GM12801 (cell line): Measurements from ENCODE around the gene MYO5B.

Source experiments
- TF ChIP-seq, protein P1 (sequence below): IDR thresholded peaks from one replicate; pipeline ENCODE4 v1.5.1; 2011; ENCODE audit warnings: control low read depth; ENCODE audit not compliant: insufficient read length; ENCODE audit errors: extremely low read depth

The MYO5B gene

GRCh38 chr18:49886891-49887764 is 307.8 kb downstream of the MYO5B start:
- TF ChIP-seq, protein P1, sequence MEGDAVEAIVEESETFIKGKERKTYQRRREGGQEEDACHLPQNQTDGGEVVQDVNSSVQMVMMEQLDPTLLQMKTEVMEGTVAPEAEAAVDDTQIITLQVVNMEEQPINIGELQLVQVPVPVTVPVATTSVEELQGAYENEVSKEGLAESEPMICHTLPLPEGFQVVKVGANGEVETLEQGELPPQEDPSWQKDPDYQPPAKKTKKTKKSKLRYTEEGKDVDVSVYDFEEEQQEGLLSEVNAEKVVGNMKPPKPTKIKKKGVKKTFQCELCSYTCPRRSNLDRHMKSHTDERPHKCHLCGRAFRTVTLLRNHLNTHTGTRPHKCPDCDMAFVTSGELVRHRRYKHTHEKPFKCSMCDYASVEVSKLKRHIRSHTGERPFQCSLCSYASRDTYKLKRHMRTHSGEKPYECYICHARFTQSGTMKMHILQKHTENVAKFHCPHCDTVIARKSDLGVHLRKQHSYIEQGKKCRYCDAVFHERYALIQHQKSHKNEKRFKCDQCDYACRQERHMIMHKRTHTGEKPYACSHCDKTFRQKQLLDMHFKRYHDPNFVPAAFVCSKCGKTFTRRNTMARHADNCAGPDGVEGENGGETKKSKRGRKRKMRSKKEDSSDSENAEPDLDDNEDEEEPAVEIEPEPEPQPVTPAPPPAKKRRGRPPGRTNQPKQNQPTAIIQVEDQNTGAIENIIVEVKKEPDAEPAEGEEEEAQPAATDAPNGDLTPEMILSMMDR = no peak

DNA sequence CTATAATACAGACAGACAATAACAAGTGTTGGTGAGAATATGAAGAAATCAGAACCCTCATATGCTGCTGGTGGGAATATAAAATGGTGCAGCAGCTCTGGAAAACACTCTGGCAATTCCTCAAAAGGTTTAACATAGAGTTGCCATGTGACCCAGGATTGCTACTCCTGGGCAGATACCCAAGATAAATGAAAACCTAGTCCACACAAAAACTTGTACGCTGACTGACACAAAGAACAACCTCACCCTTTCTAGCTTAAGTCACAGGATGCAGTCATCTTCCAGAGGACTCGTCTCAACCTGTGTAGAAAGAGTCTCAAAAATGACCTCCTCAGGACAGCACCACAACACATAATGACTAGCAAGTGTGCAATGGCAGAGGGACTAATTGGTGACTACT is 310.0 kb downstream of the MYO5B start:
- TF ChIP-seq, protein P1 = no peak

DNA sequence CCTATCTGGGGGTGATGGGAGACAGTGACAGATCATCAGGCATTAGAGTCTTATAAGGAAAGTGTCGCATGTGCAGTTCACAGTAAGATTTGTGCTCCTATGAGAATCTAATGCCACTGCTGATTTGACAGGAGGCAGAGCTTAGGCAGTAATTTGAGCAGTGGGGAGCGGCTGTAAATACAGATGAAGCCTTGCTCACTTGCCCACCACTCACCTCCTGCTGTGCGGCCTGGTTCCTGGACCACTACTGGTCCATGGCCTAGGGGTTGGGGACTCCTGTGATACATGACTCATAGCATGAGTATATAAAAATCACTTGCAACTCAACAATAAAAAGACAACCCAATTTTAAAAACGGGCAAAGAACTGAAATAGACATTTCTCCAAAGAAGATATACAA is 310.5 kb downstream of the MYO5B start:
- TF ChIP-seq, protein P1 = no peak

- TF ChIP-seq, protein P1 = no peak
Observed at GRCh38 chr18:49880661-49881060, 314.3 kb downstream of the MYO5B start.

- TF ChIP-seq, protein P1 = no peak
Observed at GRCh38 chr18:49879271-49879580, 315.7 kb downstream of the MYO5B start.

- TF ChIP-seq, protein P1 = no peak
Observed at GRCh38 chr18:49878567-49879270, 316.2 kb downstream of the MYO5B start.

DNA sequence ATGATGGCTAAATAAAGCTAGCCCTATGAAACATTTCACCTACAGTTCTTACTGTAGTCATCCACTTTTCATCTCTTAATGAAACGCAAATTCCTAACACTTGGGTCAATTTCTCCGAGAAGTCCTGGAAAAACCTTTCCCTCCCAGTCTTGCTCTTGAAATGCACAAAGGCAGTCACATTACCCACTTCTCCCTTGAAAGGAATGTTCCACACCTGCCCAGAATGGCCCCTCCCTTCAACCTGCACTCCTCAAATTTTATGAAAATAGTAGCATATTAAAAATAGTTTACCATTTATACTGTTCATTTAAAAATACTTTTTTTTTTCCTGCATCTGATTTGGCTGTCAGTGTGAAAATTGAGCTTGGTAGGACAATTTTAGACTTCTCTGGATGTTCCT is 316.9 kb downstream of the MYO5B start:
- TF ChIP-seq, protein P1 = no peak
